ENCODE data around the gene VAV3.

VAV3 gene

GRCh38 chr1:107830526-107830925 lies 134.5 kb downstream of the VAV3 start:
- DNase-seq = no peak

DNA sequence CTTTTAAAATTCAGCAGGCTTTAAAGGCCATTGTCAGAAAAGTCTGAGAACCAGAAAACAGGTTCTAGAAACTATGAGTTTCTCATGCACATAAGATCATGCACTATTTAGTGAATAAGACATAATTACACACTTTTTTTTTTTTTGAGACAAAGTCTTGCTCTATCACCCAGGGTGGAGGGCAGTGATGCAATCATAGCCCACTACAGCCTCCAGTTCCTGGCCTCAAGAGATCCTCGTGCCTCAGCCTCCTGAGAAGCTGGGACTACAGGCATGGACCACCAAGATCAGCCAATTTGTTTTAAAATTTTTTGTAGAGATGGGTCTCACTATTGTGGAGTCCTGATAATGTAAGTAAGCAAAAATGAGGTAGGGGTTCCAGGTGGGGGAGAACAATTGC lies 134.9 kb downstream of the VAV3 start:
- DNase-seq = no peak

DNA sequence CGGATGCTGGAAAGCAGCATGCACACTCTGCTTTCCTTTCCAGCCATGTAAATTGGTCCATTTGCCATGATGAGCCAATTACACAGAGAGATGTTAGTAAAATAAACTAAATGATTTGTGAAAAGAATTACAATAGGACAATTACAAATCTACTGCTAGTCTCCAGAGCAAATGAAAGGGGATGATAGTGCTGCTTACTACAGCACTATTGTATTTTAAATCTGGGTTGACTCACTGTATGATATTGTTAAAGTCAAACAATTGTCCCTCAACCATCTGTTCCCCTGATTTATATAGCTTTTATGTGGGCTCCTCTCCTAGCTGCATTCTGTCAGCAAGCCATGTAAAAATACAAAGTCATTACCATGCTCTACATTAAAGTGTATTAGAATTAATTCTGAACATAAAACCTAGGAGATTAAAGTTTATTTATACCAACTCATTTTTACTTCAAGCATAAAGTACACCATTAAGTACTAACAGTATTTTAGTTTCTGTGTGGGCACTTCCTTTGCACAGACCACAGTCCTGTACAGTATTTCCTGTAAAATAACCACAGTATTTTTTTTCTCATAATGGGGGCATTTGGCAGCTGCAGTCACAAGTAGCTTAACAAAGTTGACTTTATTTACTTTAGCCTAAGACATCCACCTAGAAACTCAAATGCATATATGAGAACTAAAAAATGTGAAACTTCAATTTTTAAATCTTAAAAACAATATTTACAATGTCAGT lies 135.8 kb downstream of the VAV3 start:
- DNase-seq = no peak

DNA sequence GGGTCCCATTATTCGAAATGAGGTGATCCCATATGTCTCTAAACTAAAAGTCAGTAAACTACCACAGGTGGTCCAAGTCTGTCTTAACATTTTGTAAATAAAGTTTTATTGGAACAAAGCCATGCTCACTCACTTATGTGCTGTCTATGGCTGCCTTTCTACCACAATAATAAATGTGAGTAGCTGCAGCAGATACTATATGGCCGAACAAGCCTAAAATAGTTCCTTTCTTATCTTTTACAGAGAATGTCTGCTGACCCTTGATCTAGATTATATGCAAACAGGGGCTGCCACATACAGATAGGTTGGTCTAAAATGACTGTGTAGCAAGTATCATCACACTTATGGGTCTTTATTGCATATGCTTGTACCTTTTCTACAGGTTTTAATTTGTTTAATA lies 140.0 kb downstream of the VAV3 start:
- DNase-seq = no peak

DNA sequence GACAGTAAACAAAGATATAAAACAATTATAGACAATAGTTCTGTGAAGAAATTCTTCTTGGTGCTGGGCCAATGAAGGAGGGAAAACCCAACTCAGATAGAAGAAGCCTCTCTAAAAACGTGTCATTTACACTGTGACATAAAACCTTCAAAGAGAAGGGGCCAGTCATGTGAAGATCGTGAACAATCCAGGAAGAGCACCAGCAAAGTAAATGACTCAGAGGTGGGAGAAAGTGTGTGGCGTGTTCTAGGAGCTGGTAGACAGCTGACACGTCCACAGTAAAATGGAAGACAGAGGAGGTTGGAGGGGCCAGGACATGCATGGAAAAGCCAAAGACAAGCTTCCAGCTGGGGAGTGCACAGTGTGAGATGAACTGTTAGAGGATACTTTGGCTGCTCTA lies 143.6 kb downstream of the VAV3 start:
- DNase-seq = no peak

DNA sequence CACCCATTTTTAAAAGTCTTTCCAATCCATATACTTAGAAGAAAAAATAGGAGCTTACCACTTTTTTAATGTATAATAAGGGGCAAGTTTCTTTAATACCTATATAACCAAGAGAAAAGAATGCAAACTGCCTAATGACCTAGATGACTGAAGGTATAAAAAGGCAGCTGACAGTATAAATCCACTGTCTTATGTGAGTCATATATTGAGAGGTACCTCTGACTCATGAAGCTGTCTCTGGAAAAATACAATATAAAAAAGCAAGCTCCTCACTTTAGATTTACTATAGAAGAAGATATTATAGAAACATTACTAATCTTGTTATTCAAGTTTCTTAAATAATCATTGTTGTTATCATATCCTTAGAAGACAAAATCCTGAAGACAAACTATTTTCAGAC lies 144.2 kb downstream of the VAV3 start:
- no peak for DNase-seq

- no peak for DNase-seq
Observed at GRCh38 chr1:107817935-107818334, 147.0 kb downstream of the VAV3 start.

DNA sequence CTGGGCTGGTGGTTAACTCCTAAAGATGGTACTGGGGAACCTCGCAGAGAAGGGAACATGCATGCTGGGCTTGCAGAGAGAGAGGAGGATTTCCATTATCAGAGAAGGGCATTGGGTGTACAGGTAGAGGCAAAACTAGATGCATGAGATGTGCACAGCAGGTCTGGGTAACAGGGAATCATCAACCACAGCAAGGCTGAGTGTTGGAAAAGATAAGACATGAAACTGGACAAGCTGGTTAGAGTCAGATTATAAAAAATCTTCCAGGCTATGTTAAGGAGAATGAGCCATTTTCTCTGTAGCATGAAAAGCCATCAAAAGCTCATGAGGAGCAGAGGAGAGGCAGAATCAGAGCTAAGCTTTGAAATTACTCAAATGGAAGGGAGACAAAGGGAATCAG lies 147.8 kb downstream of the VAV3 start:
- no peak for DNase-seq

DNA sequence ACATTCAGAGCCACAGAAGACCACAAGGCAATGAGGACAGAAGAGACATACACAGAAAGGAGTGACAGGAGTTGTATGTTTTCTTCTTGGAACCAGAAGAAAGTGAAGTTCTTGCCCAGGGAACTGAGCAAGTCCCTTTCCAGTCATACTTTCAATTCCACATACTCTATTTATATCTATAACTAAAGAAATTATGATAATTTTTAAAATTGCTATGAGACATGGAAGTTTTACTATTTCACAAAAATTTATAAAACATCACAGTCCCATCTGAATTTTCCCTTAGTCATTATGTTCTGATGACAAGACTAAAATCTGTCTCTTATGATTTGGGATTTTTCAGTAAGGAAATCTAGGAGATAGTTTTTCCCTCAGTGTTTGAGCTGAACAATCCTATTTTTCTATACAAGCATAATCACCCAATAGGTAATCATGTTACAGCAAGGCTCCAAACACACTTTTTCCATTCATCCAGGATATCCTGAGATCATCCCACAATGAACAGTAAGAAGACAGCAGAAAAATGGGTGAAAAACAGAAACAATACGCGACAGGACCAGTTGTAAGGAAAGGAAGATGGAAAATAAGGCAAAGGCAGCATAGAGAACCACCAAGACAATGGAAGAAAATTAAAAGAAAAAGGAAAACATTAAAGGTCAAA lies 154.6 kb downstream of the VAV3 start:
- no peak for DNase-seq

- no peak for DNase-seq
Observed at GRCh38 chr1:107807855-107808254, 157.1 kb downstream of the VAV3 start.

DNA sequence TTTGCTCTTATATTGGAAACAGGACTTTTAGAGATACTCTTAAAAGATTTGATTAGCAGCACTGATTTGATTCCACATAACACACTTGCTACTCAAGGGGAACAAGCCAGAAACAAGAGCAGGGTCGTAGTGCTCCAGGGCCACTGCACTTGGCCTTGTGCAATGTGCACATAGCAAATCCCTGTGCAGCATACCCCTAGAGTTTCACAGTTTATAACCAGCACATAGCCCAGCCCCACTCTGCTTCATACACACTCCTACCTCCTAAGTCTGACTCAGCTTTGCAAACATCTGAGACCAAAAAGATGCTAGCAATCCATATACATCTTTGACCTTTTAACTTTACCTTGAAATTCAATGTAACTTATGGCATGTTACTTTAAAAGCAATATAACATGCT lies 157.6 kb downstream of the VAV3 start:
- no peak for DNase-seq

GRCh38 chr1:107806902-107807301 lies 158.1 kb downstream of the VAV3 start:
- no peak for DNase-seq

DNA sequence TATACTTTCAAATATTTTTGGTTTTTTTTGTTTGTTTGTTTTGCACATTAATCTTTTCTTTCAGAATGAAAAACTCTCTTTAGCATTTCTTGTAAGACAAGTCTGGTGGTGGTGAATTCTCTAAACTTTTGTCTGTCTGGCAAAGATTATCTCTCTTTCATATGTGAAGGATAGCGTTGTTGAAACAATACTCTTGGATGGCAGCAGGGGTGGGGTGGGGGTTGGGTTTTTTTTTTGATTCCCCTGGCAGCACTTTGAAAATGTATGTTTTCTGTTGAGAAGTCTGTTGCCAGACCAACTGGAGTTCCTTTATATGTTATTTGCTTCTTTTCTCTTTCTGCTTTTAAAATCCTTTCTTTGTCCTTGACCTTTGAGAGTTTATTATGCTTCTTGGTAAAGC lies 160.2 kb downstream of the VAV3 start:
- DNase-seq = no peak

DNA sequence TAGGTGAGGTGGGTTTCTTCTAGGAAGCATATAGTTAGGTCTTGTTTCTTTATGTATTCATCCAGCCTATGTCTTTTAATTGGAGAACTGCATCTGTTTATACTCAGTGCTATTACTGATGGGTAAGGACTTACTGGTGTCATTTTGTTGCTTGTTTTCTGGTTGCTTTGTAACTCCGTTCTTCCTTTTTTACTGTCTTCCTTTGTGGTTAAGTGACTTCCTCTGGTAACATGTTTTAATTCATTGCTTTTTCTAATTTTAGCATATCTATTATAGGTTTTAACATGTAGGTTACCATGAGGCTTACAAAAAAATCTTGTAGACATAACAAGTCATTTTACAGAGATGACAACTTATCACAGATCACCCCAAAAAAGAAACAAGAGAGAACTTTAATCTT lies 160.8 kb downstream of the VAV3 start:
- DNase-seq = no peak

DNA sequence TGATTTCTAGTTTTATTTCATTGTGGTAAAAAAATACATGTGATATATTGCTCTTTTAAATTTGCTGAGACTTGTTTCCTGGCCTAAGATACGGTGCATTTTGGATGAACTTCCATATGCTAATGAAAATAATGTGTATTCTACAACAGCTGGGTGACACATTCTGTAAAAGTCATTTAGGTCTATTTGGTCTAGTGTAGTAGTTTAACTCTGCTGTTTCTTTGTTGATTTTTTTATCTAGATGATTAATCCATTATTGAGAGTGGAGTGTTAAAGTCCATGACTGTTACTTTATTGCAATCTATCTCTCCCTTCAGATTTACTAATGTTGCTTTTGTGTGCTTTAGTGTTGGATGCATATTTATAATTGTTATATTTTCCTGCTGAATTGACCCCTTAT lies 161.4 kb downstream of the VAV3 start:
- no peak for DNase-seq

GRCh38 chr1:107802654-107803053 lies 162.3 kb downstream of the VAV3 start:
- no peak for DNase-seq

GRCh38 chr1:107795994-107796393 lies 169.0 kb downstream of the VAV3 start:
- DNase-seq = no peak

DNA sequence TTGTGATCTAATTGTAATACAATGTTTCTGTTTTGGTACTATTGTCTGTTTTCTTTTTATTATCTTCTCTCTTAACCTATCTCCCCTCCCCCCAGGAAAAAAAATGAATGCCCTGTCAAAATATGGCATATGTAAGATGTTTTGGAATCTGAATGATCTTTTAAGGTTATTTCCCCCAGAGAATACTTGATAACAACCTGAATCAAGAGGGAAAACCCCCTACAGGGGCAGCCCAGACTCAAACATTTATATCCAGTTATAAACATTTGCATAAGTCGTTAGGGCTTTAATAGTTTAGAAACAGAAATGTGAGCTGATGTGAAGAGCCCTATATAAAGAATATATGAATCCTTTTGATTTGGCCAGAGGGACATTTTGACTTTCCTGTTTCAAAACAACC lies 169.5 kb downstream of the VAV3 start:
- no peak for DNase-seq

DNA sequence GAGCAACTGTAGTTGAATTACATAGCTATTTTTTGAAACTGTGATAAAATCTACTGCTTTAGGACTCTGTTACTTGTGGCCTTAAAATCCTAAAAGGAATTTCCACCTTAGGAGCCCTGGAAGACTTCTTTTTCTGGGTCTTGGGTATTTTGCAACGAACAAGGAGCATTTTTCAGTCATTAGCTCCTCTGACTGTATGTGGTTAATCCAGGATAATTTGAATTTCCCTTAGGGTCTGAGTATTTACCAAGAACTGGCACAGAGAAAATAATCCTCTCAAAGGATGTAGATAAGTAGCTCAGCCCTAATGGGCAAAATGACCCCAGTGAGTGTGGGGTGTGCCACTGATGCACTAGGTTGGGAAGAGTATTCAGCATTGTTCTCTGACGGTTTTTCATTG lies 170.4 kb downstream of the VAV3 start:
- DNase-seq = no peak

DNA sequence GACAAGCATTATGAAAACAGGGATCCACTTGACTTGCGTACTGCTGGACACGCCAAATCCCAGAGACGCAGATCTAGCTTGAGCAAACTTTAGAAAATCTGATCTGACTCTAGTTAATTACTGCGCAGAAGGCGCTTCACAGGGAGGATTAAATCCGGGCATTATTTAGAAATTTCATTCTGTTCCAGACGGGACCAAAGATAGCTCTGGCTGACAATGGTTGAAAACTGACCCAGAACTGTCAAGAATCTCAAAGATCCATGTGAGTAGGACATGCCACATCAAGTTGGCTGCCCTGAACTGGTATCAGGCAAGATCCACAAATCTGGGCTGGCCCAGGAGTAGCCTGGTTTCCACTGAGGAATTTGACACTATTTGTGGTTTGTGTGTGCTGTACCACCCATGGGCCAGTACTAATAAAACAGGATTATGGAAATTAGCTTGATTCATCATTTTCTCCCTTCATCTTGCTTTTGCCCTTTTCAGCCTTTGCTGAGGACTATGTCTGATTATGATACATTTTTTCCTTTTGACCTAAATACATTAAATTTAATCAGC lies 171.0 kb downstream of the VAV3 start:
- DNase-seq = no peak

- no peak for DNase-seq
Observed at GRCh38 chr1:107791348-107791747, 173.6 kb downstream of the VAV3 start.

DNA sequence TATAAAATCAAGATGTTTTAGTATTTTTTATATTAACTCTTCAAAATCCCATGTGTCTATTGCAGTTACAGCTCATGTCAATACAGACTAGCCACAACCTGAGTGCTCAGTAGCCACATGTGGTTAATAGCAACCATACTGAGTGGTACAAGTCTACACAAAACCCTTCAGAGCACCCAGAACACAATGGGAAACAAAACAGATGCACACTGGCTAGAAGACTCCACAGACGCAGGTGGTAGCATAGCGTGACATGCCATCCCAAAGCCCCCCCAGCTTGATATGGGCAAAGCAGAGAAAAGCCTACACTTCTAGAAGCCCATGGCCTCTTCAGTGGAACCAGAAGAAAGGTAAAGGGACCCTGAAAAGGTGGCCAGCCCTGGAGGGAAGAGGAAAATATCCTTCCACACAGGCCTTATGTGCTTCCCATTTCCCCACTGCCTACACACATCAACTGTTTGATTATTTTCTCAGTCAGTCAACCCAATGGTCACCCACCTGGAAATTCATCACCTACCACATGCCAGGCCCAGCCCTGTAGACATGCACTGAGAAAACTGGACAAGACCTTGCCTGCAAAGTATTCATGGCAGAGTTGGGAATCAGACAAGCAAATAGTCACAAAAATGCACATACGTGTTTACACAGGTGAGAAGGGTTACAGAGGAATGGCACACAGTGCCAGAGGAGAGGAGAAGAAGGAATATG lies 175.0 kb downstream of the VAV3 start:
- DNase-seq = no peak

GRCh38 chr1:107788206-107789202 lies 176.5 kb downstream of the VAV3 start:
- no peak for DNase-seq

Data from activated gamma-delta T cell (primary cell).